GM10248 (cell line): Measurements from ENCODE around the gene C12orf76.

ENCODE experiments used
- CTCF ChIA-PET: fragments of 300-600 bp; sonication (Branson Sonifier 250); formaldehyde crosslinking; extraction: SDS; loops from one replicate; lab custom pipeline; 2021; ENCODE audit warnings: antibody characterized with exemption; lab: Yijun Ruan, JAX
- POLR2A ChIA-PET: fragments of 350-650 bp; sonication (Branson Sonifier 250); formaldehyde crosslinking; extraction: SDS; loops from one replicate; lab custom pipeline; 2020; ENCODE audit warnings: antibody characterized with exemption; lab: Yijun Ruan, JAX
- DNase-seq: peaks from one replicate; pipeline ENCODE4 v3.0.0; 2012; ENCODE audit errors: extremely low spot score
- TF ChIP-seq, protein P1 (sequence below): IDR thresholded peaks from 2 replicates; pipeline ENCODE4 v1.5.1; 2012; ENCODE audit warnings: mild to moderate bottlenecking, low read depth; ENCODE audit errors: extremely low read depth, missing control alignments, control extremely low read depth

C12orf76 gene

DNA sequence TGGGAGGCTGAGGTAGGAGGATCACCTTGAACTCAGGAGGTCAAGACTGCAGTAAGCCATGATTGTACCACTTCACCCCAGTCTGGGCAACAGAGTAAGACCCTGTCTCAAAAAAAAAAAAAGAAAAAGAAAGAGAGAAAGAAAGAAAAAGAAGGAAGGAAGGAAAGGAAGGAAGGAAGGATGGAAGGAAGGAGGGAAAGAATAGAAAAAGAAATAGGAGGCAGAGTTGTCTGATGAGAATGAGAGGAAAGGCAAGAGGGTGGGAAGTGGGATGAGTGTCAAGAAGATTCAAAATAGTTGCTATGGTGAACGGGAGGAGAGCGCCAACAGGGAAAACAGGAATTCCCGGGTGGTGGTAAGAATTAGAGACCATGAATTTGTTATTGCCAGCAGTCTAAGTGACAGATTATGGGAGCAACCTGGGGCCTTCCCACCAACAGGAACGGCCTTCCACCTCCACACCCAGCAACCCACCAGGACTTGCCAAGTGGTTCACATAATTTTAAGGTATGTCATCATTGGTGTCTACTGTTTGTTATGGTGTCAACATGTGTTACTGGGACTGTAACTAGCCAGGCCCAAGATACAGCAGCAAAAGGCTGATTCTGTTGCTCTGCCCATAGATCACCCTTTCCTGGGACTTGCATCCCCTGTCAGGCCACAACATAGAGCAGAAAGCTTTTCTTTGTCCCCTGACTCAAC lies 36.1 kb upstream of the C12orf76 start:
- ChIA-PET POLR2A (no interaction called here), CTCF (interaction anchor here (1.0 to 1.2 kb wide), 2 partner anchors 115 to 347 kb away, joined by 3 read pairs; no protein-coding TSS in a partner anchor)
- DNase-seq = no peak
- TF ChIP-seq, protein P1, sequence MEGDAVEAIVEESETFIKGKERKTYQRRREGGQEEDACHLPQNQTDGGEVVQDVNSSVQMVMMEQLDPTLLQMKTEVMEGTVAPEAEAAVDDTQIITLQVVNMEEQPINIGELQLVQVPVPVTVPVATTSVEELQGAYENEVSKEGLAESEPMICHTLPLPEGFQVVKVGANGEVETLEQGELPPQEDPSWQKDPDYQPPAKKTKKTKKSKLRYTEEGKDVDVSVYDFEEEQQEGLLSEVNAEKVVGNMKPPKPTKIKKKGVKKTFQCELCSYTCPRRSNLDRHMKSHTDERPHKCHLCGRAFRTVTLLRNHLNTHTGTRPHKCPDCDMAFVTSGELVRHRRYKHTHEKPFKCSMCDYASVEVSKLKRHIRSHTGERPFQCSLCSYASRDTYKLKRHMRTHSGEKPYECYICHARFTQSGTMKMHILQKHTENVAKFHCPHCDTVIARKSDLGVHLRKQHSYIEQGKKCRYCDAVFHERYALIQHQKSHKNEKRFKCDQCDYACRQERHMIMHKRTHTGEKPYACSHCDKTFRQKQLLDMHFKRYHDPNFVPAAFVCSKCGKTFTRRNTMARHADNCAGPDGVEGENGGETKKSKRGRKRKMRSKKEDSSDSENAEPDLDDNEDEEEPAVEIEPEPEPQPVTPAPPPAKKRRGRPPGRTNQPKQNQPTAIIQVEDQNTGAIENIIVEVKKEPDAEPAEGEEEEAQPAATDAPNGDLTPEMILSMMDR = no peak

DNA sequence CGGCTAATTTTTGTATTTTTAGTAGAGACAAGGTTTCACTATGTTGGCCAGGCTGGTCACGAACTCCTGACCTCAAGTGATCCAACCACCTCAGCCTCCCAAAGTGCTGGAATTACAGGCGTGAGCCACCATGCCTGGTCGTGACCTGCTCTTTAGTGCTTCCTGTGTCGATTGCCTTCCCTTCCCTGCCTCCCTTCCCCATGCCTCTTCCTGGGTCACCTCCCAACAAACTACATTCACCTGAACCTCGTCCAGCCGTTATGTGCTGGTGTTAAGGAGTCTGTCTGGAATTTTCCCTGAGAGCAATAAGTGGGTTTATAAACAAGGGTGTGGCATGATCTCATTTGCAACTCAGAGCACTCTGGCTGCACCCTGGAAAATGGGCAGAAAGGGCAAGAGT lies 32.1 kb upstream of the C12orf76 start:
- no peak for DNase-seq
- CTCF ChIA-PET = interaction anchor here (1.3 to 1.7 kb wide), 3 partner anchors 19 to 24 kb away, joined by 3 to 7 read pairs (median 5); no protein-coding TSS in a partner anchor
- POLR2A ChIA-PET = interaction anchor here (0.6 kb wide), 1 partner anchor 47 kb away, joined by 5 read pairs; no protein-coding TSS in a partner anchor
- TF ChIP-seq, protein P1 = no peak

DNA sequence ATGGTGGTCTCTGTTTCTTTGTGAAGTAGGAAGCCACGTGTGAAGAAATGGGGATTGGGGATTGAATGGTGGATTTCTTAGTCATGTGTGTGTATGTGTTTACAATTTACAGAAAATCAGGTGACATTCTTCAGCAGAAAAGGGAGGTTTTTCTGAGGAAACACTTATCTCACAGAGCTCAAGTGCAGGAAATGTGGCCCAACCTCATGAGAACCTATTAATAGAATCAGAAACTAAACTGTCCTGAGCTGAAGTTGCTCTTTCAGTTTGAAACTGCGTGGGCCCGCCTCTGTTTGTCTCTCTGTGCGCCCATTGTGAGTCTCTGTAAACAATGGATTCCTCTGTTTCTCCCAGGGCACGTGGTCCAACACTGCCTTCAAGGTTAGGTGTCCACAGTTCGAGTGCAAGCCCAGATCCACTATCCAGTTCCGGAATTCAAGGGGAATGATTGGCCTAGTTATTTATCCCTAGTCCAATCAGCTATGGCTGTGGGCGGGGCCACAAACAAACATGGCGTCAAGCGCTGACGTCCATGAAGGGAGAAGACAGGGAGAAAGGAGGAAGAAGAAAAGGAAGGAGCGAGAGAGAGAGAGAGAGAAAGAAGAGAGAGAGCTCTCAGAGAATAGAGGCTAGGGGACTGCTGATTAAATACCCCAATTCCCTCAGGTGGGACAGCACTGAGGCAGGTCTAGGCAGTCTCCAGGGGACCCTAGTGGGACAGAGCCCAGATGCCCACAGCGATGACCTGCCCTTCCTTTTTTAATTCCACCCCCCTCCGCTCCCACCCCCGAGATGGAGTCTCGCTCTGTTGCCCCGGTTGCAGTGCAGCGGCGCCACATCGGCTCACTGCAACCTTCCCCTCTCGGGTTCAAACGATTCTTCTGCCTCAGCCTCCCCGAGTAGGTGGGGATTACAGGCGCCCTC lies 31.4 kb upstream of the C12orf76 start:
- ChIA-PET POLR2A (interaction anchor here (0.6 to 0.7 kb wide), 2 partner anchors 47 to 364 kb away, joined by 4 to 5 read pairs; no protein-coding TSS in a partner anchor), CTCF (interaction anchor here (0.8 to 1.7 kb wide), 5 partner anchors 19 to 352 kb away, joined by 3 to 7 read pairs (median 5); no protein-coding TSS in a partner anchor)
- TF ChIP-seq, protein P1 = no peak
- DNase-seq = peak; percentile 77

DNA sequence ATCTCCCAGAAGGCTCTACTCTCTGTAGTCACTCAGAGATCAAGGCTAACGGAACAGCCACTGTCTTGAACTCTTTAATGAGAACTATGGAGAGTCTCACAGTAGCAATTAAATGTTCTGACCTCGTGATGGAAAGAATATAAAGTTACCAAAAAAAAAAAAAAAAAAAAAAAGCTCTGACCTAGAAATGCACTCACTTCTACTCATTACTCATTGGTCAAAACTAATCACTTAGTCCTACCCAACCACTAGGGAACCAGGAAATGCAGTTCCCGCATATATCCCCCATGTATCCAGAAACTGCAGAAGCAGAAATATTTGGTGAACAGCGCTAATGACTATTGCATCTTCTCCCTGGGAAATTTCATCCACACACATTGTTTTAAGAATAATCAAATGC lies 29.5 kb upstream of the C12orf76 start:
- TF ChIP-seq, protein P1 = no peak
- ChIA-PET POLR2A (no interaction called here), CTCF (no interaction called here)
- no peak for DNase-seq

DNA sequence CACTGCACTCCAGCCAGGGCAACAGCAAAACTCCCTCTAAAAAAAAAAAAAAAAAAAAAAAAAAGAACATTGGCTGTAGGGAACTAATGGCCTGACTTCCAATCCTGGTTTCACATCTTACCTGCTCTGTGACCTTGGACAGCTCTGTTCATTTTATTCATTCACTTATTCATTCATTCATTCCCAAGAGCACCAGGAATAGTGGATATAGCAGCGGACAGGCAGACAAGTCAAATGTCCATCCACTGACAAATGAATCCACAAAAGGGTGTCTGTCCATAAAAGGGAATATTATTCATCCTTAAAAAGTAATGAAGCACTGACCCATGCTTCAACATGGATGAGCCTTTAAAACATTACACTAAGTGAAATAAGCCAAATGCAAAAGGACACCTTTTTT lies 27.6 kb upstream of the C12orf76 start:
- TF ChIP-seq, protein P1 = no peak
- DNase-seq = no peak
- POLR2A ChIA-PET = no interaction called here
- CTCF ChIA-PET = interaction anchor here (1.3 to 1.5 kb wide), 2 partner anchors 34 to 231 kb away, joined by 3 to 5 read pairs; no protein-coding TSS in a partner anchor

DNA sequence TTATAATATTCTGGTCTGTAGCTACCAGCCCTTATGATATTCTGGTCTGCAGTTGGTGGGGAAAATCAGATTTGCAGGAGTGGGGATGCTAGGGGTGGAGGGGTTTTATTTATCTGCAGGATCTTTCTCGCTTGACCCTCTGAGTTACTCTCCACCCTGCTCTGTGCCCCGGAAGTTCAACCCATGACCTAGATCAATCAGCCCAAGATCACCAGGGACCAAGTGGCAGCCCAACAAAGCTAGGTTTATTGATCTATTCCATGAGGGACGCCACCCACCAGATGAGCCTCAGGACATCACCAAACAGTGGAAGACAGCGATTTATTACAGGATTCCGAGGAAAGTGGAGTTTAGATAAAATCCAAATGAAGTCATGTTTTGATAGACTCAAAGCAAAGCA lies 25.8 kb upstream of the C12orf76 start:
- no peak for DNase-seq
- CTCF ChIA-PET = interaction anchor here (1.0 to 1.8 kb wide), 3 partner anchors 26 to 357 kb away, joined by 3 to 4 read pairs (median 4); no protein-coding TSS in a partner anchor
- POLR2A ChIA-PET = no interaction called here
- TF ChIP-seq, protein P1 = no peak
